ENCODE measurements around the gene STAT3.

GRCh38 chr17:42266462-42266861, 121.8 kb downstream of the STAT3 start:
- TF ChIP-seq ZNF8 (CRISPR knock-in tag; IDR thresholded peaks at IDR 0.05) (no peak), ZNF70 (CRISPR knock-in tag; IDR thresholded peaks at IDR 0.05) (no peak), PATZ1 (CRISPR knock-in tag; IDR thresholded peaks at IDR 0.05; ENCODE audit: borderline replicate concordance) (no peak)

All from SK-N-SH treated with all-trans-retinoic acid at 6 μM for 48 hours (cell line).